NB4 (cell line): ENCODE results near the gene ABCC4.

ENCODE experiments used
- POLR2A ChIP-seq: IDR thresholded peaks from 2 replicates; pipeline ENCODE4 v1.6.1; 2011; ENCODE audit warnings: mild to moderate bottlenecking; ENCODE audit not compliant: insufficient read length; ENCODE audit errors: extremely low read depth
- TF ChIP-seq, protein P1 (sequence below): IDR thresholded peaks from one replicate; pipeline ENCODE4 v1.5.1; 2012; ENCODE audit warnings: low read depth, low read length

DNA sequence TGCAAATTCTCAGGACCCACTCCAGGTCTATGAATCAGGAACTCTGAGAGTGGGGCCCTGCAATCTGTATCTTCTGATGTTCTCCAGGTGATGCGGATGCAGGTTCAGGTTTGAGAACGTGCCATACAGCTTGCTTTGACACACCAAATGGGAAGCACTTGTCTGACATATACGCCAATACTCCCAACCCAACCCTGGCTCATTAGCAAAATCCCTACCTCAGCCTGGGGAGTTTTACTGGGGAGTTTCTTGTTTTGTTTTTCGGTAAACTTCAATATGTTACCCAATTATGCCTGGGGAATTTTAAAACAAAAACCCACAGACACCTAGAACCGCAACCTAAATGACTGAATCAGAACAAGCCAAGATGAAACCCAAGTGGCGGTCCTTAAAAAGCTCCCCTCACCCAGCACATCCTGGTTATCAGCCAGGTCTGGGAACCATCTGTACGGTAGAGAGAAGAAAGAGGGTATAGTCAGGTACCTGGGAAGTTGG is 41.2 kb downstream of the ABCC4 start:
- TF ChIP-seq, protein P1, sequence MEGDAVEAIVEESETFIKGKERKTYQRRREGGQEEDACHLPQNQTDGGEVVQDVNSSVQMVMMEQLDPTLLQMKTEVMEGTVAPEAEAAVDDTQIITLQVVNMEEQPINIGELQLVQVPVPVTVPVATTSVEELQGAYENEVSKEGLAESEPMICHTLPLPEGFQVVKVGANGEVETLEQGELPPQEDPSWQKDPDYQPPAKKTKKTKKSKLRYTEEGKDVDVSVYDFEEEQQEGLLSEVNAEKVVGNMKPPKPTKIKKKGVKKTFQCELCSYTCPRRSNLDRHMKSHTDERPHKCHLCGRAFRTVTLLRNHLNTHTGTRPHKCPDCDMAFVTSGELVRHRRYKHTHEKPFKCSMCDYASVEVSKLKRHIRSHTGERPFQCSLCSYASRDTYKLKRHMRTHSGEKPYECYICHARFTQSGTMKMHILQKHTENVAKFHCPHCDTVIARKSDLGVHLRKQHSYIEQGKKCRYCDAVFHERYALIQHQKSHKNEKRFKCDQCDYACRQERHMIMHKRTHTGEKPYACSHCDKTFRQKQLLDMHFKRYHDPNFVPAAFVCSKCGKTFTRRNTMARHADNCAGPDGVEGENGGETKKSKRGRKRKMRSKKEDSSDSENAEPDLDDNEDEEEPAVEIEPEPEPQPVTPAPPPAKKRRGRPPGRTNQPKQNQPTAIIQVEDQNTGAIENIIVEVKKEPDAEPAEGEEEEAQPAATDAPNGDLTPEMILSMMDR: no peak
- no peak for TF ChIP-seq POLR2A
